HEK293T (cell line): Measurements from ENCODE around the gene MAP1LC3A.

ENCODE experiments used
- BHLHE40 ChIP-seq: fragments of 450-650 bp; IDR thresholded peaks from 2 replicates; pipeline ENCODE4 v1.6.1; 2016; ENCODE audit warnings: mild to moderate bottlenecking, moderate library complexity, borderline replicate concordance
- ELF4 ChIP-seq: fragments of 450-650 bp; IDR thresholded peaks from 2 replicates; pipeline ENCODE4 v1.6.1; 2017; ENCODE audit warnings: antibody characterized with exemption
- FOXA1 ChIP-seq: fragments of 450-650 bp; IDR thresholded peaks from 2 replicates; pipeline ENCODE4 v1.6.1; 2016; ENCODE audit warnings: mild to moderate bottlenecking
- FOXK2 ChIP-seq: fragments of 450-650 bp; IDR thresholded peaks from 2 replicates; pipeline ENCODE4 v1.6.1; 2016; ENCODE audit warnings: mild to moderate bottlenecking
- FOXM1 ChIP-seq: fragments of 450-650 bp; IDR thresholded peaks from 2 replicates; pipeline ENCODE4 v1.6.1; 2017; ENCODE audit warnings: mild to moderate bottlenecking, borderline replicate concordance
- HDGF ChIP-seq: fragments of 450-650 bp; IDR thresholded peaks from 2 replicates; pipeline ENCODE4 v1.6.1; 2017; ENCODE audit warnings: antibody characterized with exemption, borderline replicate concordance
- NFRKB ChIP-seq: fragments of 450-650 bp; IDR thresholded peaks from 2 replicates; pipeline ENCODE4 v1.6.1; 2016; ENCODE audit warnings: mild to moderate bottlenecking, moderate library complexity
- PKNOX1 ChIP-seq: fragments of 450-650 bp; IDR thresholded peaks from 2 replicates; pipeline ENCODE4 v1.6.1; 2016
- SP1 ChIP-seq: fragments of 450-650 bp; IDR thresholded peaks from 2 replicates; pipeline ENCODE4 v1.6.1; 2017
- SUZ12 ChIP-seq: fragments of 450-650 bp; IDR thresholded peaks from 2 replicates; pipeline ENCODE4 v1.6.1; 2016; ENCODE audit warnings: mild to moderate bottlenecking
- TARDBP ChIP-seq: fragments of 450-650 bp; IDR thresholded peaks from 2 replicates; pipeline ENCODE4 v1.6.1; 2016
- ZNF384 ChIP-seq: fragments of 450-650 bp; IDR thresholded peaks from 2 replicates; pipeline ENCODE4 v1.6.1; 2016

- TF ChIP-seq HDGF (no peak), PKNOX1 (no peak), SP1 (no peak), FOXM1 (no peak), BHLHE40 (no peak), FOXA1 (no peak), ELF4 (no peak), NFRKB (no peak), TARDBP (no peak), ZNF384 (no peak), FOXK2 (no peak), SUZ12 (no peak)
These were observed 19.8 kb upstream of the MAP1LC3A start for GRCh38 chr20:34538671-34539123.
